ENCODE measurements around the gene ARID1B.

ARID1B gene

GRCh38 chr6:156957931-156958547, 180.9 kb downstream of the ARID1B start:
- DNase-seq (ENCODE audit: low read depth, low spot score): peak; percentile 39
- no peak overlapping the region for H3K4me3 ChIP-seq (ENCODE audit: low read depth, low read length)
- in situ Hi-C loops (cut with HindIII; ENCODE audit: low sequenced_read_pairs): no loop called here
- no peak for TF ChIP-seq CTCF (IDR thresholded peaks at IDR 0.05; ENCODE audit: low read depth, low read length)

GRCh38 chr6:156960525-156960924, 183.3 kb downstream of the ARID1B start:
- no peak overlapping the region for H3K4me3 ChIP-seq (ENCODE audit: low read depth, low read length)
- in situ Hi-C loops (cut with HindIII; ENCODE audit: low sequenced_read_pairs): no loop called here
- DNase-seq (ENCODE audit: low read depth, low spot score): no peak
- TF ChIP-seq CTCF (IDR thresholded peaks at IDR 0.05; ENCODE audit: low read depth, low read length): no peak

- no peak for TF ChIP-seq CTCF (IDR thresholded peaks at IDR 0.05; ENCODE audit: low read depth, low read length)
- H3K4me3 ChIP-seq (ENCODE audit: low read depth, low read length): no peak overlapping the region
- no peak for DNase-seq (ENCODE audit: low read depth, low spot score)
- in situ Hi-C loops (cut with HindIII; ENCODE audit: low sequenced_read_pairs): no loop called here
Measured at GRCh38 chr6:156961282-156961892, 184.2 kb downstream of the ARID1B start.

GRCh38 chr6:156963712-156964700, 186.8 kb downstream of the ARID1B start:
- TF ChIP-seq CTCF (IDR thresholded peaks at IDR 0.05; ENCODE audit: low read depth, low read length): no peak
- DNase-seq (ENCODE audit: low read depth, low spot score): peak; percentile 43
- H3K4me3 ChIP-seq (ENCODE audit: low read depth, low read length): peak overlapping the region; percentile 28
- in situ Hi-C loops (cut with HindIII; ENCODE audit: low sequenced_read_pairs): no loop called here

- H3K4me3 ChIP-seq (ENCODE audit: low read depth, low read length): no peak overlapping the region
- in situ Hi-C loops (cut with HindIII; ENCODE audit: low sequenced_read_pairs): no loop called here
- no peak for DNase-seq (ENCODE audit: low read depth, low spot score)
- TF ChIP-seq CTCF (IDR thresholded peaks at IDR 0.05; ENCODE audit: low read depth, low read length): no peak
Measured at GRCh38 chr6:156967852-156968251, 190.7 kb downstream of the ARID1B start.

- in situ Hi-C loops (cut with HindIII; ENCODE audit: low sequenced_read_pairs): no loop called here
- H3K4me3 ChIP-seq (ENCODE audit: low read depth, low read length): no peak overlapping the region
- TF ChIP-seq CTCF (IDR thresholded peaks at IDR 0.05; ENCODE audit: low read depth, low read length): no peak
- no peak for DNase-seq (ENCODE audit: low read depth, low spot score)
Measured at GRCh38 chr6:156969233-156969632, 192.1 kb downstream of the ARID1B start.
